Measurements from ENCODE around the gene FOXI1.

DNA sequence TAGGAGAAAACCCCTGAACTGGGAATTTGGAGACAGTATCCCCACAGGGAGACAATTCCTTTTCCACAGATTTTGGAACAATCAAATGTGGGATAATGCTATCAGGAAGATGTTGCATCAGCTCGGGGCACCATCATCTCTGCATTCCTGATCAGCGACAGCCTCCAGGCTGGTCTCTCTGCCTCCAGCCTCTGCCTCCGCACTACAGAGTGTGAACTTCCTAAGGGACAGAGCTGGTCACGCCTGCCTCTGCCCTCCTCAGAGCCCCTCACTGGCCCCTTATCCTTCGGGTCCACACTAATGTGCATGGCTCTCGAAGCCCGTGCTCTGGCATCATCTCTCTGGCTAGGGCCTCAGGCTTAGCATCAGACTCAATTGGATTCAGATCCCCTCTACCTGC lies 8.6 kb downstream of the FOXI1 start:
- TF ChIP-seq, protein P1, sequence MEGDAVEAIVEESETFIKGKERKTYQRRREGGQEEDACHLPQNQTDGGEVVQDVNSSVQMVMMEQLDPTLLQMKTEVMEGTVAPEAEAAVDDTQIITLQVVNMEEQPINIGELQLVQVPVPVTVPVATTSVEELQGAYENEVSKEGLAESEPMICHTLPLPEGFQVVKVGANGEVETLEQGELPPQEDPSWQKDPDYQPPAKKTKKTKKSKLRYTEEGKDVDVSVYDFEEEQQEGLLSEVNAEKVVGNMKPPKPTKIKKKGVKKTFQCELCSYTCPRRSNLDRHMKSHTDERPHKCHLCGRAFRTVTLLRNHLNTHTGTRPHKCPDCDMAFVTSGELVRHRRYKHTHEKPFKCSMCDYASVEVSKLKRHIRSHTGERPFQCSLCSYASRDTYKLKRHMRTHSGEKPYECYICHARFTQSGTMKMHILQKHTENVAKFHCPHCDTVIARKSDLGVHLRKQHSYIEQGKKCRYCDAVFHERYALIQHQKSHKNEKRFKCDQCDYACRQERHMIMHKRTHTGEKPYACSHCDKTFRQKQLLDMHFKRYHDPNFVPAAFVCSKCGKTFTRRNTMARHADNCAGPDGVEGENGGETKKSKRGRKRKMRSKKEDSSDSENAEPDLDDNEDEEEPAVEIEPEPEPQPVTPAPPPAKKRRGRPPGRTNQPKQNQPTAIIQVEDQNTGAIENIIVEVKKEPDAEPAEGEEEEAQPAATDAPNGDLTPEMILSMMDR (conservative IDR thresholded peaks at IDR 0.05; ENCODE audit: low read length) = no peak
- no peak for TF ChIP-seq EZH2phosphoT487 (IDR thresholded peaks at IDR 0.05; ENCODE audit: borderline replicate concordance)
